ENCODE measurements around the gene BMP6. TPM values are rescaled to one million over a fixed set of nuclear protein-coding genes. Genes with fewer than 3 reads are reported as not detected.

The BMP6 gene
- total RNA-seq, 1 experiment from 2014 or later, result 1.9 TPM

- no peaks in the 10 kb centered on the region for H3K4me1 ChIP-seq (ENCODE audit: insufficient read depth, low read length, poor library complexity, severe bottlenecking)
- TF ChIP-seq CTCF (conservative IDR thresholded peaks at IDR 0.05; ENCODE audit: low read depth, low read length), result no peak
- H3K27me3 ChIP-seq (replicated peaks; ENCODE audit: insufficient read depth, low read depth, low read length, poor library complexity), result no peaks in the 10 kb centered on the region
- ChIA-PET CTCF (no interaction called here), POLR2A (ENCODE audit: low non-redundant PET) (no interaction called here)
- no TSS peak for BruUV-seq (replicated peaks)
- no peak for DNase-seq (ENCODE audit: low spot score)
- no peak overlapping the region for H3K27ac ChIP-seq (ENCODE audit: low read depth, low read length, poor library complexity, severe bottlenecking)
- H3K9me3 ChIP-seq (ENCODE audit: low read depth, low read length, poor library complexity, severe bottlenecking), result no peaks in the 10 kb centered on the region
- H3K36me3 ChIP-seq (ENCODE audit: insufficient read depth, low read length, poor library complexity, severe bottlenecking), result no peaks in the 10 kb centered on the region
- H3K4me3 ChIP-seq (ENCODE audit: low read depth, low read length, poor library complexity, severe bottlenecking), result no peak overlapping the region
- intact Hi-C loops (cut with micrococcal nuclease; ENCODE audit: unreplicated experiment), result no loop called here
Observed at GRCh38 chr6:7833751-7834070, 107.8 kb downstream of the BMP6 start.

DNA sequence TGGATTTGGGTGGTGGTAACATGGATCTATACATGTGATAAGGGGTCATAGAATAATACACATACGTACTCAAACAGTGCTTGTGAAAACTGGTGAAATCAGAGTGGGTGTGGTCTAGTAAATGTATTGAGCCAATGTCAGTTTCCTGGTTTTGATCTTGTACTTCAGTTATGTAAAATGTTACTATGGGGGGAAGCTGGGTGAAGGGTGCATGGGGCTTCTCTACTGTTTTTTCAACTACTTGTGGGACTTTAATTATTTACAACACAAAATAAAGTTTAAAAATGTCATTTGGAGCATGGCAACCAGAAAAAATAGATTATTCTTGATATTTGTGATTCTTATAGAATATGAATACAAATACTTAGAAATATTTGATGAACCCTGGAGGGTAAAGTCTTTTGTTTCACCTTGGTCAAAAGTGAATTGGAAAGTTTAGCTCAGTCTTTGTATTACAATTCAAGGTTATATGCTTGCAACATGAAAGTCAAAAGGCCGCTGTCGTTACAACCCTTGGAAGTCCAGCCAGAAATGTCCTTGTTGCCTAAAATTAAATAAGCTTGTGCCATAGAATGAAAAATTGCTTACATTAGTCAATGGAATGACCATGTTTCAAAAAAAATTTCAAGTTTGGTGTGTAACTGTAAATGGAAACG is 110.6 kb downstream of the BMP6 start:
- POLR2A ChIA-PET (ENCODE audit: low non-redundant PET), result no interaction called here
- no peak for DNase-seq (ENCODE audit: low spot score)
- CTCF ChIA-PET, result no interaction called here
- H3K27me3 ChIP-seq (replicated peaks; ENCODE audit: insufficient read depth, low read depth, low read length, poor library complexity), result no peaks in the 10 kb centered on the region
- BruUV-seq (replicated peaks), result no TSS peak
- no peak overlapping the region for H3K4me3 ChIP-seq (ENCODE audit: low read depth, low read length, poor library complexity, severe bottlenecking)
- H3K27ac ChIP-seq (ENCODE audit: low read depth, low read length, poor library complexity, severe bottlenecking), result no peak overlapping the region
- H3K4me1 ChIP-seq (ENCODE audit: insufficient read depth, low read length, poor library complexity, severe bottlenecking), result no peaks in the 10 kb centered on the region
- H3K36me3 ChIP-seq (ENCODE audit: insufficient read depth, low read length, poor library complexity, severe bottlenecking), result no peaks in the 10 kb centered on the region
- H3K9me3 ChIP-seq (ENCODE audit: low read depth, low read length, poor library complexity, severe bottlenecking), result no peaks in the 10 kb centered on the region
- intact Hi-C loops (cut with micrococcal nuclease; ENCODE audit: unreplicated experiment), result no loop called here
- TF ChIP-seq CTCF (conservative IDR thresholded peaks at IDR 0.05; ENCODE audit: low read depth, low read length) (no peak), EZH2 (IDR thresholded peaks at IDR 0.05; ENCODE audit: borderline replicate concordance, low read depth, low read length, poor library complexity, severe bottlenecking) (no peak)

DNA sequence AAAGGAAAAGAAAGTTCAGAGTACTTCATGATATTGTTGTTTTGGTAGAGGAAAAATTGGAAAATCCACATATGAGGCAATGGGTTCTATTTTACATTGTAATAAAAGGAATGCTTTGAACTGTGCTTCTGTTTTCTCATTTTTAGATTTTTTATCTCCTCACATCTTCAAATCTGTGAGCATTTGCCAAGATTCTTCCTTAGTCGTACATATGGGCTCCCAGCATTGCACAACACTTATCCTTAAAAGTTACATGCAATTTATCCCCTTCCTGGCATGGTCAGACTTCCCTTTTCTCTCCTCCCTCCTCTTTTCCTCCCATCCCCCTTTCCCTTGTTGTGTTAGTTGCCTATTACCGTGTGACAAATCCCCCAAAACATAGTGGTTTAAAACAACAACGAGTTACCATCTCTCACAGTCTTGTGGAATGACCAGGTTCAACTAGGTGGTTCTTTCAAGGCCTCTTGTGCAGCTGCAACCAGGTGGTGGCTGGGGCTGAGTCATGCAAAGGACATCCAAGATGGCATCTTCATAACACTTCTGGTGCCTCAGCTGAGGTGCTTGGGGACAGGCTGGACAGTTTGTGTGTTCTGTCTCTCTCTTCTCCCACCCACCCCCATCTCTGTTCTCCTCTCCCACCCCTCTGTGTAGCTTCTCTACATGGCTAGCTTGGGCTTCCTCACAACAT is 116.0 kb downstream of the BMP6 start:
- intact Hi-C loops (cut with micrococcal nuclease; ENCODE audit: unreplicated experiment), result no loop called here
- BruUV-seq (replicated peaks), result no TSS peak
- POLR2A ChIA-PET (ENCODE audit: low non-redundant PET), result no interaction called here
- TF ChIP-seq EZH2 (IDR thresholded peaks at IDR 0.05; ENCODE audit: borderline replicate concordance, low read depth, low read length, poor library complexity, severe bottlenecking) (no peak), CTCF (conservative IDR thresholded peaks at IDR 0.05; ENCODE audit: low read depth, low read length) (no peak)
- H3K27me3 ChIP-seq (replicated peaks; ENCODE audit: insufficient read depth, low read depth, low read length, poor library complexity), result no peaks in the 10 kb centered on the region
- no peak for DNase-seq (ENCODE audit: low spot score)
- H3K4me1 ChIP-seq (ENCODE audit: insufficient read depth, low read length, poor library complexity, severe bottlenecking), result no peaks in the 10 kb centered on the region
- no peaks in the 10 kb centered on the region for H3K9me3 ChIP-seq (ENCODE audit: low read depth, low read length, poor library complexity, severe bottlenecking)
- H3K4me3 ChIP-seq (ENCODE audit: low read depth, low read length, poor library complexity, severe bottlenecking), result no peak overlapping the region
- no peak overlapping the region for H3K27ac ChIP-seq (ENCODE audit: low read depth, low read length, poor library complexity, severe bottlenecking)
- no peaks in the 10 kb centered on the region for H3K36me3 ChIP-seq (ENCODE audit: insufficient read depth, low read length, poor library complexity, severe bottlenecking)
- CTCF ChIA-PET, result interaction anchor here (0.6 kb wide), 1 partner anchor 21 kb away, joined by 3 read pairs; no protein-coding TSS in a partner anchor
